ENCODE data around the gene PYY.
"Not testable (repeated sequence)": the region's sequence is repeated elsewhere in the genome, so short reads cannot be mapped to it uniquely, and the experiment has no call there.

The PYY gene

DNA sequence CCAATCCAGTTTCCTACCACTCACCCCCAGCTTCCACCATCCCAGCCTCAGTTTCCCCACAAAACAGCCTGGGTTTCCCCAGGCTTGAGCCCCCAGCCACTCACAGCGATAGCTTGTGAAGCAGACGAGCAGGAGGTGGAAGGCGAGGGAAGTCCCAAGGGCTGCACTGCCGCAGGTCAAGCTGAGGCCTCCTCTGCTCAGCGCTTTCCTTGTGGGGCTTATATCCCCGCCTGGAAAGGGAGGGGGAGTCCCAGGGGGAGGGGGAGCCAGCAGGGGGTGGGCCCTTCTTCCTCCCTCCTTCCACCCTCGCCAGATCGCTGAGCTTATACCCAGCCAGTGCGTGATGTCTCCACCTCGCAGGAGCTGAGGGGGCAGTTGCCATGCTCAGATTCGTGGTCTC, at the start of gene PYY:
TSS of gene PYY (minus strand) at position 195 of the 400 bp plus-strand sequence. CDS start 457 bp downstream, outside the sequence.
- DNase-seq = no peak

DNA sequence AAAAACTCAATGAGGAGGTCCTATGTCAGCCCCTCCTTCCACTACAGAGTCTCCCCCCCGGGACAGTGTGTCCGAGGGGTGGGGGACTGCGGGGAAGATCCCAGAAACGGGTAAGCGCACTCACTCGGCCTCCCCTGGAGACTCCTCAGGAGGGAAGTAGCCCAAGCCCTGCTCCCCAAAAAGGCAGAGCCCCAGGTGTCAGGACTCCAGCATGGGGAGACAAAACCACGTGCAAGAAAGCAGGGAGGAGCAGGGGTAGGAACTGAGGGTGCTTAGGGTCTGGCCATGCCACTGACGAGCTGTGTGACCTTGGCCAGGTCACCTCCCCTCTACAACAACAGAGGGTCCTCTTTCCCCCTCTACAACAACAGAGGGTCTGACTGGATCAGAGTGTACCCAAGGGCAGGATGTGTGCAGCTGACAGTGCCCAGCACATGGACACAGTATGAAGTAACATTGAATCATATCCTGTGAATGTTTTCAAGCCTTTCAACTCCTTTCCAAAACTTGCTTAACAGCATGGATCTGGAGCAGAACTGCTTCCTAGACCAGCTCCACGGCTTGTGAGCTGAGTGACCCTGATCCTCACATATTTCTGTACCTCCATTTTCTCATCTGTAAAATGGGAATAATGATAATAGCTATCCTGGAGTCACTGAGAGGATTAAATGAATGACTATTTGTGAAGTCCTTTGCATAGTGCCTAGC, 48.6 kb upstream of the PYY start:
- no peak for DNase-seq

DNA sequence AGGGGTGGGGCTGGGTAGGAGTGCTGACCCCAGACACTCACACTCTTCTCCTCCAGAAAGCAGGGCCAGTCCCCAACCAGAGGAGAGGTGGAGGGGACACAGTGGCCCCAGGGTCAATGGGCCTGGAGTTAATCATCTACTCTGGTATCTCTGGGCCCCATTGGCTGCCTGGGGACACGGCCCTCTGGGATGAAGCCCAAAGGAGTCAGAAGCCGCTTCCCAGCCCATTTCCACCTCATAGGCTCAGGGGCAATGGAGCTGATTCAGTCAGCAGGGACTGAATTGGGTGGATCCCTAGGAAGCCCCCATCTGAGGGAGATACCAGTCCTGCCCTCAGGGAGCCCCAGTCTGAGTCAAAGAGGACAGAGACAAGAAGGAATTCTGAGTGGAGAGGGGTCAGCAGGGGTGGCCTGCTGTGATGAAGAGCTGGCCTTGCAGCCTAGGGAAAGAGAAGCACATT, 47.8 kb upstream of the PYY start:
- DNase-seq = no peak

DNA sequence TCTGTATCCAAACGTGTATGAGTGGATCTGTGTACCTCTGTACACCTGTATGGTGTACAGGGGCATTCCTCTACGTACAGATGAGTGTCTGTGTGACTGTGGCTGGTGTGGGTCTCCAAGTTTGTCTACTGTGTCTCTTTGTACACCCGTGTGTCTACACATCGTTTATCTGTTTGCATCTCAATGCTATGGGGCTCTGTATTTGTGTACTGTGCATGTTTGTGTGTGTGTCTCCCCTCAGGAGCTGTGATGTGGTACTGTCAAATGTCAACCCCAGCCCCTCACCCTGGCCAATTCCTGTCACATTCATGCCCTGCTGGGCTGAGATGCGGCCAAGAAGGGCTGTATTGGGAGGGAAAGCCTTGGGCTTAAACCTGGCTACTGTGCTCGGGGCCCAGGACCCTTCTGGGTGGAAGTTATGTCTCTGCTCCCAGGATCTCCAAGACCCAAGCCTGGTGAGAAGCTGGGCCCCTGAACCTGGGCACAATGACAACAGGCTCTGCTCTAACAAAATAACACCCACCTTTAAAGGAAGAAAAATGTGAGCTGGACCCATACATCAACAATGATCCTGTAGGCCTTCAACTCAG, 47.2 kb upstream of the PYY start:
- no peak for DNase-seq

DNA sequence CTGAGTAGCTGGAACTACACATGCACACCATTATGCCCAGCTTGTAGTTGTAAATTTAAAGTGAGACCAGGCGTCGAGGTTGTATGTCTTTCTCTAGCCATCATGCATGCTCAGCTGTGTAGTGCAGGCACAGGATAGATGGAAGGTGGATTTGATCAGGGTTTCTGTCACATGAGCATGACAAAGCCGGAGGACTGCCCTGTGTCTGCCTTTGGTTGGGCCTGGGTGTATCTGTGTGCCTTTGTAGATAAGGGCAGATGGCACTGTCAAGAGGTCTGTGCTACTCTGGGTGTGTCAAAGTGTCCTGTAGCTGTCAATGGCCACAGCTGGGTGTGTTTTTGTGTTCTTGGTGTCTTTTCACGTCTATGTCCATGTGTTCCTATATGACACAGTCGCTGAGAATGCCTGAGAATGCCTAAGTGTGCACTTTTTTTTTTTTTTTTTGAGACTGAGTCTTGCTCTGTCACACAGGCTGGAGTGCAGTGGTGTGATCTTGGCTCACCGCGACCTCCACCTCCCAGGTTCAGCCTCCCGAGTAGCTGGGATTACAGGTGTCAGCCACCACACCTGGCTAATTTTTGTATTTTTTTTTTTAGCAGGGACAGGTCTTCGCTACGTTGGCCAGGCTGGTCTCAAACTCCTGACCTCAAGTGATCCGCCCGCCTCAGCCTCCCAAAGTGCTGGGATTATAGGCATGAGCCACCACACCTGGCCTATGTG, 46.6 kb upstream of the PYY start:
- no peak for DNase-seq

DNA sequence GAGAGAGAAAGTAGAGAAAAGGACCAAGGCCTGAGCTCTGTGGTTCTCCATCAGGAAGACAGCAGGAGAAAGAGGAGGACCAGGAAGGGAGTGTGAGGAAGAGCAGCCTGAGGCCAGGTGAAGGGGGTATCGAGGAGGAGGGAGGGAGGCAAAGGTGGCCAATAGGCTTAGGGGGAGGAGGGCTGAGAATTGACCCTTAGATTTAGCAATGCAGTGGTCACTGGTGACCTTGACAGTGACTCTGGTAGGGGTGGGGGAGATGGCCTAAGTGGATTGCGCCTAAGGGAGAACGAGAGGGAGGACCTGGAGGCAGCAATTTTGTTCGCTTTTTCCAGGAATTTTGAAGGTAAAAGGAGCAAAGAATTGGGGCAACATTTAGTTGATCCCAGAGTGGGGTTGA, 45.3 kb upstream of the PYY start:
- DNase-seq = no peak

DNA sequence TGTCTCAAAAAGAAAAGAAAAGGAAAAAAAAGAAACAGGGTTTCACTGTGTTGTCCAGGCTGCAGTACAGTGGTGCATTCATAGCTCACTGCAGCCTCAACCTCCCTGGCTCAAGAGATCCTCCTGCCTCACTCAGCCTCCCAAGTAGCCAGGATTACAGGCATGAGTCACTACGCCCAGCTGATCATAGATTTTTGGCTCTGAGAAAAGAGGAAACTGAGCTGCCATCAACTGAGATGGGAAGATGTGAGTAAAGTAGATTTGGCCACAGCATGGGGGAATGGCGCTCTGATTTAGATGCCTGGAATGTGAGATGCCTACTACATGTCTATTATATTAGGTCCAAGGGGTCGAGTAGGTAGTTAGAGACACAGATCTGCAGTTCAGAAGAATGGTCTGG, 44.8 kb upstream of the PYY start:
- DNase-seq = no peak

DNA sequence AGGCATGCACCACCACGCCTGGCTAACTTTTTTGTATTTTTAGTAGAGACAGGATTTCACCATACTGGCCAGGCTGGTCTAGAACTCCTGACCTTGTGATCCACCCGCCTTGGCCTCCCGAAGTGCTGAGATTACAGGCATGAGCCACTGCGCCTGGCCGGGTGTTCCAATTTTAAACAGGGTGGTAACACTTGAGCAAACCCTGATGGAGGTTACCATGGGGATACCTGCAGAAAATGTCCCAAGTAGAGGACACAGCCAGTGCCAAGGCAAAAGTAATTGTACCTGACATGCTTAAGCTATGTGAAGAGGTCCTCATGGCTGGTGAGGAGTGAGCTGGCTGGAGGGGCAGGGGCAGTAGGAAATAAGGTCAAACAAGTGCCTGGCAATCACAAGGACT, 43.4 kb upstream of the PYY start:
- not testable (repeated sequence) for DNase-seq

DNA sequence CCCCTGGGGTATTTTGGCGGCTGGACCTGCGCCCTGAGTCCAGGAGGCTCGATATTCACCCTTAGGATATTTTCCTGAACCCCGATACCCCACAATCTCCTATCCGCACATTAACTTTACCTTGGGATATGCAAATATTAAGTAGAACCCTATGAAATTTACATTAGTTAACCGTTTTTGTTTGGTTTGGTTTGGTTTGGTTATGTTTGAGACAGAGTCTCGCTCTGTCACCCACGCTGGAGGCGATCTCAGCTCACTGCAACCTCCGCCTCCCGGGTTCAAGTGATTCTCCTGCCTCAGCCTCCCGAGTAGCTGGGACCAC, 41.4 kb upstream of the PYY start:
- no peak for DNase-seq

DNA sequence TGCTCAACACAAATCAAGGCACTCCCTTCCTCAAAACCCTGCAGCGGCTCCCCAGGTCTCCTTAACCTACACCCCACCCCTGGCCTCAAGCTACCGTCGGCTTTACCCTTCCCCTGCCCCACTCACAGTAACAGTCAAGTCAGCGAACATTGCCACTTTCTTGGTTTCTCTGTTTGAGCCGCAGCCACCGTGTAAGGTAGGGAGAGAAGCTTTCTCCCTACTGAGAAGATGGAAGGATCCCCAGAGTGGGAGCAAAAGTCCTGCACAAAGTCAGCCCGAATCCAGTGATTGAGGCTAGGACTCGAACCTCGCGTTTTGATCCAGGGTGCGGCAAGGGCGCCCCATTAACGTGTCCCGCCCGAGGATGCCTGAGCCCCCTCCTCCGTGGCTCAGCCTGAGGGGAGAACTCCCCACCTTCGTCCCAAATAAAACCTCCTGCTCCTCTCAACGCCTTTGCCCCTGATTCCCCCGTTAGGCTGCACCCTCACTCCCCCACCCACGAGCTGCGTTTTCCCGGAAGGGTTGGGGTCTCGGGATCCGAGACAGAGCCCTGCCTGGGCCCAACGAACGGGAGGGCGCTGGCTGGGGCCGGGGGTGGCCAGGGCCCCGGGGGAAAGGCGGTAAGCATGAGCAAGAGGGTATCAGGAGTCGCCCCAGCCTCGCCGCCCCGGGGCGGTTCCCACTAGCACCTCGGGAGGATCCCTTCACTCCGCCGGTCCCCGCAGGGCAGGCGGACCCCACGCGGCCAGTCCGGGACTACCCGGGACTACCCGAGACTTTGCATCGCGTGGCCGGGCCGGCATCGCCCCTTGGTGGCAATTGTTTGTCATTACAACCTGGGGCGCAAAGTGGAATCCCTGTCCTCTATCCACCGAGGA, 40.8 kb upstream of the PYY start:
- DNase-seq = peak; percentile 59

DNA sequence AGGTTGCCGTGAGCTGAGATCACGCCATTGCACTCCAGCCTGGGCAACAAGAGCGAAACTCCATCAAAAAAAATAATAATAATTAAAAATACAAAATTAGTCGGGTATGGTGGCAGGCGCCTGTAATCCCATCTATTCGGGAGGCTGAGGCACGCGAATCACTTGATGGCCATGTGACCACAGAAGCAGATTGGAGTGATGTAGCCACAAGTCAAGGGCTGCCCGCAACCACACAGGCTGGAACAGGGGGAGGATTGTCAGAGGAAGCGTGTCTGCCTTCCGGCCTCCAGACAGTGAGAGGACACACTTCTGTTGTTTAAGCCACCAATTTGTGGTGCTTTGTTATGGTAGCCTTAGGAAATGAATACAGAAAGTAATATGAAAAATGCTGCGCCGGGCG, 38.9 kb upstream of the PYY start:
- no peak for DNase-seq

DNA sequence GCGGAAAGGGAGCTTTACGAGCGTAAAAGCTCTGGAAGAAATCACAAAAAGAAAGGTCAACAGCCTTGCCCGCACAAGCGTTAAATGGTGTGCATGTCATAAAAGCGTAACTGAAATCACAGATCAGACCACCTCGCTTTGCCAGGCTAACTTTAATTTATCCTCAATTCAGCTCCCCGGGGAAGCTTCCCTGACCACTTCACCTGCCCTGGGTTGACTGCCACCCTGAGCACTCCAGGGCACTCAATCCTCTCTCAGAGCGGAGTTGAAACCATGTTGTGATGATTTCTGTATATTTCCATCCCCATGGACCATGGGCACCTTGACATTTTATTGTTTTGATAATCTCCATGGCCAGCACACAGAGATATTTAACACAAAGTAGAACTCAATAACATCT, 34.6 kb upstream of the PYY start:
- no peak for DNase-seq

DNA sequence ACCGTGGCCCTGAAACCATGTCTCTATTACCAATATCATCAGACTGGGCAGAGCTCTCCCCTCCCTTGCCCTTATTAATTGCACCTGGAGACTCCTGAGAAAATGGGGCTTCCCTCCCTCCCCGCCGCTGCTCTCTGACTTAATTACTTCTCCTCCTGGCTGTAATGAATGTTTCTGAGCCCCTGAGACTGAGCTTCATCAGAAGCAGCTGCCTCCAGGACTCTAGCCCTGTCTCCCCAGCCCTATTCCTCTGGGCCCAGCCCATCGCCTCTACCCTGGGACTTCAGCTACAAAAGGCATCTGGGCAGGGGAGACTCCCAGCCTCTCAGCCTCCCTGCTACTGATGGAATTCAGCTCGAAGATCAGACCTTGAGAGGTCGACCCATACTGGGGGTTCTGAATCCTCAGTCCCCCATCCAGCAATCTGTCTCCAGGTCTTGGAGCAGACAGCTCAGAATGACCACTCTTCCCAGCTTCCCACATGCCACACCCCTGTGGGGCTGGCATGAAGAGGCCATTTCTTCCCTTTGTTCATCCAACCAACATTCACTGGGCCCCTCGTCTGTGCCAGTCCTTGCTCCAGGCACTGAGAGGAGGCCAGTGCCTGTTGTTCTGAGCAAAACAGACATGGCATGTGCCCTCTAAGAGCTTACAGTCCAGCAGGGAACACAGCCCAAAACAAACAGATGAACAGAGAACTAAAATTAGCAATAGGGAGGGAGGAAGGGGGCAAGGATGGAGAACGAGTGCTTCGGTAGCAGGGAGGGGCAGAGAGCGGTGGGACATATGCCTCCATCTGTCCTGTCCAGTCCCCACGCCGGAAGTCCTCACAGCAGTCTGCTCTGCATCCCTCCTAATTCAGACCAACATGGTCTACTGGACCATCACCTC, 33.6 kb upstream of the PYY start:
- no peak for DNase-seq

DNA sequence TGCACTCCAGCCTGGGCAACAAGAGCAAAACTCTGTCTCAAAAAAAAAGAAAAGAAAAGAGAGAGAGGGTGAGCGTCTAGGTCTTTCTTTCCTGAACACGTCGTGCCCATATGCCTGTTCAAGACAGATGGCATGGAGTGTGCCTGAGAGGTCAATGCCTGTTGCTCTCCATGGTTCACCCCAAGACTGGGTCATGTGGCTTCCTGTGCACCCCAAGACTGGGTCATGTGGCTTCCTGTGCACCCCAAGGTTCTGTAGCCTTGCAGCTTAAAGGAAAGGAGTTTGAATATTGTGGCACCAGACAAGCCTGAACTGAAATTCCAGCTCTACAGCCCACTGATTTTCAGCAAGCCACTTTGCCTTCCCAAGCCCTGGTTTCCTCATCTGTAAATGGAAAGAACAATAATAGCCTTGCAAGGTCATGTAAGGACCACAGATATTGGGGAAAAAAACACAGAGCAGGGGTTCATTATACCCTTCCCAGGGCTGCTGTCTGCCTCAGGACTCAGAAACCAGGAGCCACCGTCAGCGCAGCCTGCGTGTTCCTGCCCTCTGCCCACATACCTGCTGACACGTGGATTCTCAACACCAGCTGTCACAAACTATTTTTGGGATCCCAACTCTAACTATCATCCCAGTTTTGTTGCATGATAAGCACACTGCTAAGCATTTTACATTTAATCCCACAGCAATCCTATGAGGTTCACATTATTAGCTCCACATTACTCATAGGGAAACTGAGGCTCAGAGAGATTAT, 32.7 kb upstream of the PYY start:
- no peak for DNase-seq

DNA sequence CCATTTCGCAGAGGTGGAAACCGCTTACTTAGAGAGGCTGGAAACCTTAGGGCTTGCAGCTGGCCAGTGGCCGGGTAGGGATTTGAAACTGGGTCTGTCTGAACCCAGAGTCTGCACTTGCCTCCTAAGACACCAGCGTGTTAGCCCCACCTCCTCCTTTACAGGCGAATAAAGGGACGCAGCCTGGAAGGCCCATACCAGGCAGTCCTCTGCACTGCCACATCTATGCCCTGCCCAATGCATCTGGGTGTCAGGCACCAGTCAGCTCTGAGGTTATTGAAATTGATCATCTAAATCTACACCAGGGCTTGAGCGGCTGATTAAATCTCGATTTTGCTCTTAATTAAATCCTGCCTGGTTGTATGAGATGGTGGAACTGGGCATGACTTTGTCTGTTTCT, 30.8 kb upstream of the PYY start:
- DNase-seq = no peak

DNA sequence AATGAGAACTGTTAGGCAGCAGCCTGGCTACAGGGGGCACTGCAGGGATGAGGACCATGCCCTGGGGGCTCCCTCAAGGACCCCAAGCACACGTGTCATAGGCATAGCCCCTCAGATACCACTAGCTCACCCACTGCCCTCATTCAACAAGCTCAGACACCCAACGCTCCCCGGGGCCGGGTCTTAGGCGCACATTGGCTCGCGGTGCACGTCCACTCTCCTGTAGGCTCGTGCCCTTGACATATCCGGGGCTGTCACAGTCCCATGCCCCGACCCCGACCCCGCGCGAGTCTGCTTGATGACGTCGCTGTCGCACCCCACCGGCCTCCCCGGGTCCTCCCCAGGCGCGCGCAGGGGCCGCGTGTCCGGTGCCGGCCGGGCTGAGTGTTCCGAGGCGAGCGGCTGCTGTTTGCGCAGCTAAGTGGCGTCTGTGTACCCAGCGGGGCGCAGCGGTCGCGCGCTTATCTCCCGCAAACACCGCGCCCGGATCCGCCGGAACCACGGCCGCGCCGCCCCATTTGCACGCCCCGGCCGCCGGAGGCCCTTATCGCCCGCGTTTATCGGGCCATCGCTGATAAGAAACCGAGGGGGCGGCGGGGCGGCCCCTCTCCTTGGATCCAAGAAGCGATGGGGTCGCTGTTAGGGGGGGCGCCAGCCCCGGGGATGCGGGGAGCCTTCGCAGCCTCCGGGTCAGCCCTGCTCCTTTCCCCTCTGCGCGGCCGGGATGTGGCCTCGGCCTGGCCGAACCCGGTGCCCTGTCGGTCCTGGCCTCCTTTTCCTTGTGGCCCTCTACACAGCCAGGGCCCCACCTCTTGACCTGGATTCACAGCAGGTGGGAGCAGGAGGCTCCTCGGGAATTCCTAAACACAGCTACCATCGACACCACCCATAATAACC, 30.0 kb upstream of the PYY start:
- DNase-seq = no peak

DNA sequence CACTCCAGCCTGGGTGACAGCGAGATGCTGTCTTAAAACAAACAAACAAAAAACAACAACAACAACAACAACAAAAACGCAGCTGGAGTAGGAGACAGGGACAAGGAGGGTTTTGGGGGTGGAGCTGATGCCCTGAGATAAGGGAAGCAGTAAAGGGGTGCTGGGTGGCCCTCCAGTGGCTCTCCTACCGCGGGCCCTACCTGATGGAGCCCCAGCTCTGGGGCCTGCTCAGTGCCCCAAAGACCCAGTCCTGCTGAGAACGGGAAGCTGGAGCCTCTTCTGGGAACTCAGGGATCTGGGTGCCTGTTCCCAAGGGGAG, 29.4 kb upstream of the PYY start:
- no peak for DNase-seq

DNA sequence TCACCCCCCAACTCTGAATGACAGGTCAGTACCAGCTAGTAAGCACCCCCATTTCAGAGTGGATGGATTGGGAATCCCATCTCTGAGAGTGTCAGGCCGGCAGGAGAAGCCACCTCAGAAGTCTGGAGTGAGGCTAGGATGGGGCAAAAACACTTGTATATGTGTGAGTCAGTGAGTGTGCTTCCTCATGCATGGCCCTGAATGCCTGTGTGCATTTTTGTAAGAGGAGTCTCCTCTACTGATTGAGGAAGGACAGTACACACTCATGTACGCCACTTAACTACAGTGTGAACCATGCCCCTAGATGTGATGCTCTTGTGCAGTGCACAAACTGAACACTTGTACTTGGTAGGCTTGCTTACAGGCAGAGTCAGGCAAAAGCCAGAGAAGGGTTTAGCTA, 28.4 kb upstream of the PYY start:
- no peak for DNase-seq

DNA sequence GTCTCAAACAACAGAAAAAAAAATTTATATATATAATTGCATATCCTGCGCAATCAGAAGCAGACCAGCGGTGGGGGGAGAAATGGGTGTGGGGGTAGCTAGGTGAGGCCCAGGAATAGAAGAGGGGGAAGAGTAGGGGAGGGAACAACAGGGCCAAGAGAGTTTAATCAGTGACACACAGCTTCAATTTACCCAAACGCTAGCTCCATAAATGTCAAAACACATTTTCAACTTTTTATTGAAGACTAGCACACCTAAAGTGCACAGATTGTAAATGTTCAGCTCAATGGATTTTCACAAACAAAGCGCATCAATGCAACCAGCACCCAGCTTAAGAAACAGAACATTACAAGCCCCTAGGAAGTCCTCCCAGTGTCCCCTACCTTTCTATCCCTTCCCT, 25.9 kb upstream of the PYY start:
- DNase-seq = no peak

DNA sequence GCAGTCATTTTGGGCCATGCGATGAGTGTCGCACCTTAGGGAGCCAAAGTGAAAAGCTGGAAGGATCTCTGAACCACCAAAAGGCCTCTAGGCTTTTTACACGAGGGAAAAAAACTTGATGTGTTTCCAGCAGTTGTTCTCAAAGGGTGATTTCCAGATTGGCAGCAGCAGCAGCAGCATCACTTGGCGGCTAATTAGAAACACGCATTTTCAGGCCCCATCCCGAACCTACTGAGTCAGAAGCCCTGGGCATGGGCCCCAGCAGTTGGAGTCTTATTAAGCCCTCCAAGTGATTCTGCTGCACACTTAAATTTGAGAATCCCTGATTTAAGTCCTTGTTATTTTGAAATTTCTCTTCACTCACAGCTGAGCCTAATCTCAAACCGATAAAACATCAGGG, 25.3 kb upstream of the PYY start:
- DNase-seq = no peak

DNA sequence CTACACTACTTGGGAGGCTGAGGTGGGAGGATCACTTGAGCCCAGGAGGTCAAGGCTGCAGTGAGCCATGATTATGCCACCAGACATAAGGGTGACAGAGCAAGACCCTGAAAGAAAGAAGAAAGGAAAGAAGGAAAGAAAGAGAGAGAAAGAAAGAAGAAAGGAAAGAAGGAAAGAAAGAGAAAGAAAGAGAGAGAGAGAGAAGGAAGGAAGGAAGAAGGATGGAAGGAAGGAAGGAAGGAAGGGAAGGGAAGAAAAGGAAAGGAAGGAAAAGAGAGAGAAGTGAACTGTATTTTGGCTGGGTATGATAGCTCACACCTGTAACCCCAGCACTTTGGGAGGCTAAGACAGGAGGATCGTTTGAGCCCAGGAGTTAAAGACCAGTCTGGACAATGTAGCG, 24.3 kb upstream of the PYY start:
- no peak for DNase-seq
